Germinal center (tissue), 1 donor: ENCODE results near the gene DNMT3L.
"Not testable (repeated sequence)": the region's sequence is repeated elsewhere in the genome, so short reads cannot be mapped to it uniquely, and the experiment has no call there.

Experiments
- DNase-seq: peaks from one replicate; pipeline ENCODE4 v3.0.0; 2012; ENCODE audit warnings: mixed read lengths, low spot score

DNMT3L gene

GRCh38 chr21:44247904-44248303 lies 13.8 kb downstream of the DNMT3L start:
- not testable (repeated sequence) for DNase-seq

GRCh38 chr21:44243980-44244379 lies 17.7 kb downstream of the DNMT3L start:
- not testable (repeated sequence) for DNase-seq

GRCh38 chr21:44241281-44241680 lies 20.4 kb downstream of the DNMT3L start:
- DNase-seq: not testable (repeated sequence)

- not testable (repeated sequence) for DNase-seq
These were observed 20.9 kb downstream of the DNMT3L start, which contains the start of gene ICOSLG for GRCh38 chr21:44240842-44241241. Gene ICOSLG, minus strand, starts transcription at chr21:44240943. Its CDS starts 126 bp downstream, at chr21:44240817.

GRCh38 chr21:44240353-44240752 lies 21.3 kb downstream of the DNMT3L start:
- DNase-seq: not testable (repeated sequence)

GRCh38 chr21:44229561-44229960 lies 32.1 kb downstream of the DNMT3L start:
- not testable (repeated sequence) for DNase-seq

- DNase-seq: not testable (repeated sequence)
These were observed 33.6 kb downstream of the DNMT3L start for GRCh38 chr21:44228109-44228508.

- not testable (repeated sequence) for DNase-seq
These were observed 34.1 kb downstream of the DNMT3L start for GRCh38 chr21:44227614-44228013.

- DNase-seq: not testable (repeated sequence)
These were observed 36.1 kb downstream of the DNMT3L start for GRCh38 chr21:44225605-44226004.

- not testable (repeated sequence) for DNase-seq
These were observed 38.4 kb downstream of the DNMT3L start for GRCh38 chr21:44223334-44223733.

- DNase-seq: not testable (repeated sequence)
These were observed 41.0 kb downstream of the DNMT3L start for GRCh38 chr21:44220674-44221073.

GRCh38 chr21:44218461-44218860 lies 43.2 kb downstream of the DNMT3L start:
- DNase-seq: not testable (repeated sequence)

GRCh38 chr21:44211978-44212377 lies 49.7 kb downstream of the DNMT3L start:
- not testable (repeated sequence) for DNase-seq

GRCh38 chr21:44211574-44211973 lies 50.1 kb downstream of the DNMT3L start:
- DNase-seq: not testable (repeated sequence)

- not testable (repeated sequence) for DNase-seq
These were observed 53.6 kb downstream of the DNMT3L start for GRCh38 chr21:44207860-44208646.

- not testable (repeated sequence) for DNase-seq
These were observed 54.7 kb downstream of the DNMT3L start for GRCh38 chr21:44206698-44207676.

GRCh38 chr21:44206187-44206586 lies 55.5 kb downstream of the DNMT3L start:
- not testable (repeated sequence) for DNase-seq

- DNase-seq: not testable (repeated sequence)
These were observed 59.0 kb downstream of the DNMT3L start for GRCh38 chr21:44202590-44203299.

- DNase-seq: not testable (repeated sequence)
These were observed 61.7 kb downstream of the DNMT3L start for GRCh38 chr21:44199997-44200396.

- DNase-seq: peak; percentile 60
These were observed 62.2 kb downstream of the DNMT3L start for GRCh38 chr21:44199448-44199847.

- not testable (repeated sequence) for DNase-seq
These were observed 64.6 kb downstream of the DNMT3L start for GRCh38 chr21:44197156-44197516.
